GM12878 (cell line): ENCODE results near the gene CRTC1. TPM values are rescaled to one million over a fixed set of nuclear protein-coding genes. Genes with fewer than 3 reads are reported as not detected.

ENCODE experiments used
- BCLAF1 ChIP-seq: fragments of 450-650 bp; IDR thresholded peaks from 2 replicates; pipeline ENCODE4 v1.6.1; 2017; ENCODE audit warnings: antibody characterized with exemption, mild to moderate bottlenecking, moderate library complexity
- CREB1 ChIP-seq: IDR thresholded peaks from 2 replicates; pipeline ENCODE4 v1.6.1; 2012; ENCODE audit warnings: low read depth, mild to moderate bottlenecking, inconsistent platforms
- E4F1 ChIP-seq: fragments of 450-650 bp; IDR thresholded peaks from 2 replicates; pipeline ENCODE4 v1.6.1; 2018; ENCODE audit warnings: borderline replicate concordance, mild to moderate bottlenecking; ENCODE audit not compliant: partially characterized antibody
- PBX3 ChIP-seq: IDR thresholded peaks from 2 replicates; pipeline ENCODE4 v1.6.1; 2011; ENCODE audit warnings: mild to moderate bottlenecking, low read depth, low read length, moderate library complexity; ENCODE audit not compliant: insufficient replicate concordance
- REST ChIP-seq: IDR thresholded peaks from 2 replicates; pipeline ENCODE4 v1.6.1; 2012; ENCODE audit warnings: mild to moderate bottlenecking, low read depth, low read length
- RFX5 ChIP-seq: IDR thresholded peaks from 2 replicates; pipeline ENCODE4 v1.6.1; 2011; ENCODE audit warnings: low read depth, low read length, improper control_type of control experiment
- polyA plus RNA-seq, 11 experiments: library from polyadenylated mRNA; depleted of rRNA in 4 of 11; unstranded in 6 of 11; stranded (reverse) in 5 of 11; fragments of >200 nt; fragmentation: Nextera tagmentation in 4 of 11; fragmentation: Illumina TruSeq in 1 of 11; extraction: Ambion mirVana in 4 of 11; extraction: Trizol in 1 of 11; gene quantifications; 1 replicate in 1 of 11; 2 replicates in 10 of 11; pipeline versions ENCODE4 v1.2.1 to v1.2.3, GENCODE V29; 2011 to 2016; ENCODE audit warnings: inconsistent platforms in 2 of 11, missing spikeins in 2 of 11, low read depth in 1 of 11
- total RNA-seq, 4 experiments: library from RNA; depleted of rRNA in 3 of 4; stranded (reverse); fragments of >200 nt in 3 of 4; fragmentation: Illumina TruSeq in 1 of 4; extraction: Trizol in 1 of 4; gene quantifications; 2 replicates each; pipeline versions ENCODE4 v1.2.1 to v1.2.3, GENCODE V29; 2013 to 2021

The CRTC1 gene
- total and polyA plus RNA-seq, 10 of the 15 experiments (the other 5 are each of a cell fraction or from before 2014, with no cell fraction given): 0.02 to 4.6 (median 1.1) TPM; not detected in 1

GRCh38 chr19:18796239-18796638, 112.8 kb downstream of the CRTC1 start (continued):
- TF ChIP-seq BCLAF1: no peak
- TF ChIP-seq PBX3: no peak
- TF ChIP-seq RFX5: no peak
- no peak for TF ChIP-seq REST
- no peak for TF ChIP-seq E4F1
- no peak for TF ChIP-seq CREB1
